Endodermal cell (in vitro differentiated cells): Measurements from ENCODE around the gene MSRB2. TPM values are rescaled to one million over a fixed set of nuclear protein-coding genes. Genes with fewer than 3 reads are reported as not detected.
"Not testable (repeated sequence)": the region's sequence is repeated elsewhere in the genome, so short reads cannot be mapped to it uniquely, and the experiment has no call there.

Experiments
- DNase-seq: peaks from one replicate; pipeline ENCODE4 v3.0.0-alpha.2; 2017
- H3K27ac ChIP-seq: 2 replicates; pipeline ENCODE4 v1.5.1; 2013; ENCODE audit warnings: mild to moderate bottlenecking, low read depth, low read length, moderate library complexity
- H3K27me3 ChIP-seq: 2 replicates; pipeline ENCODE4 v1.6.1; 2013; ENCODE audit warnings: mild to moderate bottlenecking, low read length, moderate library complexity; ENCODE audit not compliant: insufficient read depth, control insufficient read depth, poor library complexity, severe bottlenecking
- H3K36me3 ChIP-seq: 2 replicates; pipeline ENCODE4 v1.7.0; 2013; ENCODE audit warnings: mild to moderate bottlenecking, low read length, moderate library complexity; ENCODE audit not compliant: control insufficient read depth, insufficient read depth
- H3K4me1 ChIP-seq: one replicate; pipeline ENCODE4 v1.7.0; 2013; ENCODE audit warnings: low read length; ENCODE audit not compliant: control insufficient read depth, insufficient read depth
- H3K4me3 ChIP-seq: 2 replicates; pipeline ENCODE4 v1.5.1; 2013; ENCODE audit warnings: mild to moderate bottlenecking, low read length, moderate library complexity
- H3K9ac ChIP-seq: 2 replicates; pipeline ENCODE4 v1.6.1; 2013; ENCODE audit warnings: mild to moderate bottlenecking, low read length, moderate library complexity; ENCODE audit not compliant: poor library complexity, severe bottlenecking; ENCODE audit errors: extremely low read depth
- H3K9me3 ChIP-seq: 2 replicates; pipeline ENCODE4 v1.6.1; 2013; ENCODE audit warnings: mild to moderate bottlenecking, low read length, moderate library complexity; ENCODE audit not compliant: control insufficient read depth
- H3K27ac Mint-ChIP-seq: 2 replicates; pipeline ENCODE4 v1.8.0; 2020; ENCODE audit warnings: mixed read lengths
- H3K27me3 Mint-ChIP-seq: 2 replicates; pipeline ENCODE4 v1.8.0; 2021; ENCODE audit warnings: mild to moderate bottlenecking, mixed read lengths; ENCODE audit not compliant: insufficient read depth
- H3K36me3 Mint-ChIP-seq: 2 replicates; pipeline ENCODE4 v1.8.0; 2020; ENCODE audit warnings: low read depth, mixed read lengths
- H3K4me1 Mint-ChIP-seq: 2 replicates; pipeline ENCODE4 v1.8.0; 2020; ENCODE audit warnings: mixed read lengths
- H3K4me3 Mint-ChIP-seq: 2 replicates; pipeline ENCODE4 v1.8.0; 2020; ENCODE audit warnings: mild to moderate bottlenecking, moderate library complexity, mixed read lengths
- H3K9me3 Mint-ChIP-seq: 2 replicates; pipeline ENCODE4 v1.8.0; 2020; ENCODE audit warnings: mild to moderate bottlenecking, mixed read lengths
- WGBS, 2 experiments: methylation state at CpG; one replicate each; pipeline versions ENCODE4 v1.1.5 to v1.1.7; 2013; ENCODE audit warnings: missing lambda C conversion rate in 2 of 2, mixed read lengths in 1 of 2; ENCODE audit not compliant: insufficient coverage in 1 of 2, insufficient read length in 1 of 2; 5-methylcytosine and 5-hydroxymethylcytosine counted together
- total RNA-seq, 2 donors: library from RNA; stranded (reverse); fragmentation: NEBNext Ultra II Directional in 1 of 2; extraction: Animal tissue kit (Norgen Biotek cat#: 25700) in 1 of 2; gene quantifications; 2 replicates in 1 of 2; 3 replicates in 1 of 2; pipeline ENCODE4 v1.2.1, GENCODE V29; 2021
- TF ChIP-seq, protein P1 (sequence below): fragments of 200-600 bp; sonication (generic); conservative IDR thresholded peaks from 2 replicates; pipeline ENCODE4 v1.5.0; 2021; ENCODE audit warnings: antibody characterized with exemption, mild to moderate bottlenecking

Gene MSRB2
- total RNA-seq, 2 donors from 2014 or later: 40.4 to 42.5 TPM

DNA sequence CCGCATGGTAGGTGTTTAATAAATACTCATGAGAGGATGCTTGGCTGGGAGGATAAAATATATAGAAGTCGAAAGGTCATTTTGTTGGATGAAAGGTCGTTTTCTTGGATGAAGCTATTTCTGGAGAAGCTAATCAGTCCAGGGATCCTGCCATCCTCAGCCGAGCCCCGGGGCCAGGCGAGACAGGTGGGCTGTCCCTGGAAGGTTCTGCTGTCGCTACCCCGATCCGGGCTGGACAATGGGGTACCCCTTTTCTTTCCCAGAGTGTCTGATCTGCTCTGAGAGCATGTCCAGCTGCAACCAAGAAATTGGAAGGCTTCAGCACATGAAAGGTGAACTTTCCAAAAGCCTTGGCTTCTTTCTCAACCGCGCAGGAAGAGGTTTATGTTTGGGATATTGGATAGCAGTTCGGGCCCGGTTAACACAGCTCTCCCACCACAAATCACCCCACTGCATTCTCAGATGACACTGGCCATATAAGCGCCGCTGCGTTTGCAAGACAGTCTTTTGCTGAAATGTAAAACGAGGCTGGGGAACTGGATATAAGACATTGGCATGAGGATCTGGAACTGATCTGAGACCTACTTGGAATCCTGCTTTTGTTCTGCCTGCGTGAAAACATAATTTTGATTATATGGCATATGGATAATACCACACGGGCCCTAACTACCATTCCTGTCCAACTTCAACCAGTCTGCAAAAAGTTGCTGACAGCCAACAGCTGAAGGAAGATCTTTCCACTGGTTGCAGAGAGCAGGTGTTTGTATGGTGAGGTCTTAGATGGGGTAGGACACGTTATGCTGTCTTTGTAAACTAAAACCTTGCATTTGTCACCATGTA is 31.2 kb upstream of the MSRB2 start:
- TF ChIP-seq, protein P1, sequence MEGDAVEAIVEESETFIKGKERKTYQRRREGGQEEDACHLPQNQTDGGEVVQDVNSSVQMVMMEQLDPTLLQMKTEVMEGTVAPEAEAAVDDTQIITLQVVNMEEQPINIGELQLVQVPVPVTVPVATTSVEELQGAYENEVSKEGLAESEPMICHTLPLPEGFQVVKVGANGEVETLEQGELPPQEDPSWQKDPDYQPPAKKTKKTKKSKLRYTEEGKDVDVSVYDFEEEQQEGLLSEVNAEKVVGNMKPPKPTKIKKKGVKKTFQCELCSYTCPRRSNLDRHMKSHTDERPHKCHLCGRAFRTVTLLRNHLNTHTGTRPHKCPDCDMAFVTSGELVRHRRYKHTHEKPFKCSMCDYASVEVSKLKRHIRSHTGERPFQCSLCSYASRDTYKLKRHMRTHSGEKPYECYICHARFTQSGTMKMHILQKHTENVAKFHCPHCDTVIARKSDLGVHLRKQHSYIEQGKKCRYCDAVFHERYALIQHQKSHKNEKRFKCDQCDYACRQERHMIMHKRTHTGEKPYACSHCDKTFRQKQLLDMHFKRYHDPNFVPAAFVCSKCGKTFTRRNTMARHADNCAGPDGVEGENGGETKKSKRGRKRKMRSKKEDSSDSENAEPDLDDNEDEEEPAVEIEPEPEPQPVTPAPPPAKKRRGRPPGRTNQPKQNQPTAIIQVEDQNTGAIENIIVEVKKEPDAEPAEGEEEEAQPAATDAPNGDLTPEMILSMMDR: no peak
- no peak overlapping the region for H3K27ac Mint-ChIP-seq
- H3K9me3 ChIP-seq: no peaks in the 10 kb centered on the region
- no peaks in the 10 kb centered on the region for H3K4me1 ChIP-seq
- 94 to 95% methylated on average over 11 to 20 of the region's 20 CpGs for WGBS, 2 experiments
- no peaks in the 10 kb centered on the region for H3K27me3 Mint-ChIP-seq
- H3K4me3 Mint-ChIP-seq: no peak overlapping the region
- no peaks in the 10 kb centered on the region for H3K27me3 ChIP-seq
- no peak overlapping the region for H3K4me3 ChIP-seq
- no peak overlapping the region for H3K9ac ChIP-seq
- H3K36me3 ChIP-seq: no peaks in the 10 kb centered on the region
- no peaks in the 10 kb centered on the region for H3K36me3 Mint-ChIP-seq
- H3K4me1 Mint-ChIP-seq: peaks cover 2% of the 10 kb centered on the region
- peaks cover 13% of the 10 kb centered on the region for H3K9me3 Mint-ChIP-seq
- H3K27ac ChIP-seq: no peak overlapping the region
- DNase-seq: no peak

DNA sequence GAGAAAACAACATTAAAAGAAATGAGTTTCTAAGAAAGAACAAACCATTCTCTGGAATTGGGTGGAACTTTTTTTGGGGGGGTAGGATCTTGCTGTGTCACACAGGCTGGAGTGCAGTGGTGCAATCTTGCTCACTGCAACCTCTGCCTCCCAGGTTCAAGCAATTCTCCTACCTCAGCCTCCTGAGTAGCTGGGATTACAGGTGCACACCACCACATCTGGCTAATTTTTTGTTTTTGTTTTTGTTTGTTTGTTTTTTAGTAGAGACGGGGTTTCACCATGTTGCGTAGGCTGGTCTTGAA is 30.6 kb upstream of the MSRB2 start:
- H3K9me3 ChIP-seq, H3K27me3 ChIP-seq, H3K36me3 Mint-ChIP-seq, H3K9me3 Mint-ChIP-seq, H3K27me3 Mint-ChIP-seq, H3K27ac ChIP-seq, H3K4me3 Mint-ChIP-seq, H3K4me3 ChIP-seq, H3K4me1 Mint-ChIP-seq, H3K9ac ChIP-seq, H3K36me3 ChIP-seq, H3K27ac Mint-ChIP-seq, DNase-seq, H3K4me1 ChIP-seq: not testable (repeated sequence)
- 93% methylated on average over 2 of the region's 2 CpGs; no CpG with 5 or more reads in 1 of the 2 experiments for WGBS, 2 experiments

DNA sequence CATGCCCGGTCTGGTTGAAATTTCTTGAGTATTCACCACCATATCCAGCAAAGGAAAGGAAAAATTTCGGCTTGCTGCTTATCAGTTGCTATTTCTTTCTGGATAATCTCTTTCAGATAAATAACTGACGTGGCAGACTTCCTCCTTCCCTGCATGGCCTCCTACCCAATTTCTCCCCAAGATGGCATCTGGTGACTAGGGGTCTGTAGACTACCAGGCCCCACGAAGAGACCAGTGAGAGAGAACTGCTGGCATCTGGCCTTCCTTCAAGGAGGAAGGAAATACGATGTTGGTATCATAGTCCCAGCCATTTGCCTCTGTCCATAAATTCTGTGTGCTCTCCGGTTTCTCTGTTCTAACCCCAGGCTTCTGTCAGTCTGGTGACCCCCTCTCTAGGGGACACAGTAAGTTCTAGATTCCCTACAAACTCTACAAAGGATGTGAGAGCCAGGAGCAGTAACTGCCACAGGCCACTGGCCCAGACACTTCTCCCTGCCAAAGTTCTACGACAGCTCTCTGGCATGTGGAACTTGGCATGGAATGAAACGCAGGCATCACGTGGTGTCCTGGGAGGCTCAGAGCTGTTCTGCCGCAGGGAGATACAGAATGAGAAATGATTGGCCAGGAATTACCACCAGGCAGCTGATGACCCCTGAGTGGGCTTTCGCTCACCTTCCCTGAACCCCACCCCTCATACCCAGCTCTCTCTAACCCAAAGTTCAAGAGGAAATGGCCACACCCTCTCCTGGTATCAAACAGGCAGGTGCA is 30.0 kb upstream of the MSRB2 start:
- DNase-seq: no peak
- no peaks in the 10 kb centered on the region for H3K36me3 ChIP-seq
- H3K4me1 ChIP-seq: no peaks in the 10 kb centered on the region
- Mint-ChIP-seq H3K4me3 (no peak overlapping the region), H3K27me3 (no peaks in the 10 kb centered on the region), H3K9me3 (peaks cover 2% of the 10 kb centered on the region), H3K36me3 (no peaks in the 10 kb centered on the region), H3K27ac (no peak overlapping the region), H3K4me1 (peaks cover 2% of the 10 kb centered on the region)
- no peaks in the 10 kb centered on the region for H3K9me3 ChIP-seq
- no peak overlapping the region for H3K9ac ChIP-seq
- H3K27ac ChIP-seq: no peak overlapping the region
- TF ChIP-seq, protein P1: no peak
- 91 to 97% methylated on average over 8 to 11 of the region's 11 CpGs for whole genome bisulfite sequencing, 2 experiments
- no peaks in the 10 kb centered on the region for H3K27me3 ChIP-seq
- no peak overlapping the region for H3K4me3 ChIP-seq
